ENCODE results near the gene ZNF765.
"Not testable (repeated sequence)": the region's sequence is repeated elsewhere in the genome, so short reads cannot be mapped to it uniquely, and the experiment has no call there.

ZNF765 gene

GRCh38 chr19:53420520-53421315, 25.8 kb downstream of the ZNF765 start:
- DNase-seq (ENCODE audit: low read depth, low spot score): not testable (repeated sequence)

GRCh38 chr19:53422551-53422950, 27.6 kb downstream of the ZNF765 start:
- no peak for DNase-seq (ENCODE audit: low read depth, low spot score)

GRCh38 chr19:53423074-53423473, 28.1 kb downstream of the ZNF765 start:
- not testable (repeated sequence) for DNase-seq (ENCODE audit: low read depth, low spot score)

GRCh38 chr19:53423680-53424079, 28.7 kb downstream of the ZNF765 start:
- not testable (repeated sequence) for DNase-seq (ENCODE audit: low read depth, low spot score)

GRCh38 chr19:53424968-53425597, 30.1 kb downstream of the ZNF765 start:
- DNase-seq (ENCODE audit: low read depth, low spot score): no peak

- peak; percentile 76 for DNase-seq (ENCODE audit: low read depth, low spot score)
These were observed 36.6 kb downstream of the ZNF765 start, which contains the start of gene ZNF761 for GRCh38 chr19:53431399-53432087. ZNF761 (plus strand) TSS chr19:53431984; CDS start chr19:53447269, 15,285 bp downstream.

DNA sequence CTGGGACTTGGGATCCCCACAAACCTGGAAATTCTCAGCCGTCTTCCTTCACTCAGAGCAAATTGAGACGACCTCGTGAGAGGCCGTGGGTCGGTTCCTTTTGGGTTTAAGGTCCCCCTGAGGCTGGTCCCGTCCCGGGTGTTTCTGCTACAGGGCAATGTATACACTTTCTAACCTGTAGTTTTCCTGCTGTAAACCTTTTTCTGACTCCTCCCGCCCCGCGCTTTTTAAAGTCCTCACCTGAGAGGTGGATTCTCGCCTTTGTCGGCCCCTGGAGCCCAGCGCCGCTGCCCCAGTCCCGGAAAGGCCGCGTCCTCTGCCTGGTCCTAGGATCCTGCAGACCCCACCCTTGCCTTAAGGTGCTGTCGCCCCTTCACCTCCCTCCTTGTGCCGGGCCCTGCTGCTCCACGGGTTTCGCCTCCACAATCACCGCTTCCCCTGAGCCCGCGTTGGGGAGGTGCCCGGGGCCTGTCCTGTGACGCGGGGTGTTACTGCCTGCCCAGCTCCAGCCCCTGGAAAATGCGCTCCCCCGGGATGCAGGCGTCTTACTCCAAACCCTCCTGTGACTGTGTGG, 37.2 kb downstream of the ZNF765 start:
- no peak for DNase-seq (ENCODE audit: low read depth, low spot score)

GRCh38 chr19:53443809-53444208, 48.9 kb downstream of the ZNF765 start:
- not testable (repeated sequence) for DNase-seq (ENCODE audit: low read depth, low spot score)

- DNase-seq (ENCODE audit: low read depth, low spot score): not testable (repeated sequence)
These were observed 52.2 kb downstream of the ZNF765 start for GRCh38 chr19:53447196-53447595.

DNA sequence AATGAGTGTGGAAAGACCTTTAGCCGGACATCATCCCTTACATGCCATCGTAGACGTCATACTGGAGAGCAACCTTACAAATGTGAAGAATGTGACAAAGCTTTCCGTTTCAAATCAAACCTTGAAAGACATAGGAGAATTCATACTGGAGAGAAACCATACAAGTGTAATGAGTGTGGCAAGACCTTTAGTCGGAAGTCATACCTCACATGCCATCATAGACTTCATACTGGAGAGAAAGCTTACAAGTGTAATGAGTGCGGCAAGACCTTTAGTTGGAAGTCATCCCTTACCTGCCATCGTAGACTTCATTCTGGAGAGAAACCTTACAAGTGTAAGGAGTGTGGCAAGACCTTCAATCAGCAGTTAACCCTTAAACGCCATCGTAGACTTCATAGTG, 60.9 kb downstream of the ZNF765 start:
- DNase-seq (ENCODE audit: low read depth, low spot score): no peak

GRCh38 chr19:53460131-53460721, 65.3 kb downstream of the ZNF765 start:
- not testable (repeated sequence) for DNase-seq (ENCODE audit: low read depth, low spot score)

- no peak for DNase-seq (ENCODE audit: low read depth, low spot score)
These were observed 66.9 kb downstream of the ZNF765 start for GRCh38 chr19:53461866-53462265.

DNA sequence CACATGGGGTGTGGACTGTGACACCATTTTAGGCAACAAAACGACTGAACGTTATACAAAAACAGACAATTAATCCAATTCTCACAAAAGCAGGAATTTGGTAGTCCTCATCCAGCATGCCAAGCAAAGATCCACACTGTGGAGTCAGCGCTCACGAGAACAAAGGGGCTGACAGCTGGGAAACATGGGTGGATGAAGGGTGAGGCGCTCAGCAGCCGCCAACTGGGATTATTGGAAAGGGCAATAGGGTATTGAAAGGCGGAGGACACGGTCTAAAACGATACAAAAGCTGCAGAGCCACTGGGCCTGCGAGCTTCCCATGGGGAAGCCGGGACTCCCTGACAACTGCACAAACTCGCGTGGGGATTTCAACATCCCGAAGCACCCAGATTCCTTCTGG, 67.9 kb downstream of the ZNF765 start:
- DNase-seq (ENCODE audit: low read depth, low spot score): no peak

GRCh38 chr19:53463263-53463662, 68.3 kb downstream of the ZNF765 start:
- DNase-seq (ENCODE audit: low read depth, low spot score): no peak

GRCh38 chr19:53466726-53467484, 72.0 kb downstream of the ZNF765 start:
- DNase-seq (ENCODE audit: low read depth, low spot score): no peak

- peak; percentile 57 for DNase-seq (ENCODE audit: low read depth, low spot score)
These were observed 72.7 kb downstream of the ZNF765 start, which contains the start of gene ZNF813 for GRCh38 chr19:53467485-53468262. ZNF813 (plus strand) TSS chr19:53467733; CDS start chr19:53483823, 16,090 bp downstream.

DNA sequence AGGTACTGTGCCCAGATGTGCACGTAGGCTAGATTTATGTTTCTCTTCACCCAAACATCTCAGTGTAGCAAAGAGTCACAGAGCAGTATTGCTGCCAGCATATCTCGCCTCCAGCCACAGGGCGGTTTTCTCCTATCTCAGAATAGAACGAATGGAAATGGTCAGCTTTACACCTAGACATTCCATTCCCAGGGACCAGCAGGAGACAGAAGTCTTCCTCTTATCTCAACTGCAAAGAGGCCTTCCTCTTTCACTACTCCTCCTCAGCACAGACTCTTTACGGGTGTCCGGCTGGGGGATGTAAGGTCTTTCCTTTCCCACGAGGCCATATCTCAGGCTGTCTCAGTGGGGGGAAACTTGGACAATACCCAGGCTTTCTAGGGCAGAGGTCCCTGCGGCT, 73.7 kb downstream of the ZNF765 start:
- DNase-seq (ENCODE audit: low read depth, low spot score): not testable (repeated sequence)

DNA sequence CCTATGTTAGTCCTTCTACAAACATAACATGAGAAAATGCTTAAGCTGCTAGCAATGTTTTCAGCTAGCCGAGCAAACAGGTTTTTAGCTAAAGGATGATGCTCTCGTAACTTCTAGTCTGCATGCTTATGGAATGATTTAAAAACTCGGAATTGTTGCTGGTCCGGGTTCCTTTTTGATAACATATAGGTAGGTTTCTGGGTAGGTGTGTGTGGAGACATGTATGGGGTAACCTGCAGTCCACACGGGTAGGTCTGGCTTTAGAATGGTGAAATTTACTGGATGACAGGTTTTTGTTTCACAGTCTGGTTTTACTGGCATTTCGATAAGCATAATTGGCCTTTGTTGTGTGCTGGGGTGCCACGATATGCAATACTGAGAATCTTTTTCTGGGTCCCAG, 77.0 kb downstream of the ZNF765 start:
- no peak for DNase-seq (ENCODE audit: low read depth, low spot score)

- DNase-seq (ENCODE audit: low read depth, low spot score): not testable (repeated sequence)
These were observed 79.9 kb downstream of the ZNF765 start for GRCh38 chr19:53474832-53475231.

GRCh38 chr19:53475470-53475869, 80.5 kb downstream of the ZNF765 start:
- DNase-seq (ENCODE audit: low read depth, low spot score): not testable (repeated sequence)
